GF-D8 (cell line): ENCODE data around the gene ZNF396.
A peak's percentile ranks its signal among the peaks of the same experiment; 100 is the strongest.

Experiments
- DNase-seq: peaks from one replicate; lab custom pipeline; 2025; lab: John Stamatoyannopoulos, UW

The ZNF396 gene

GRCh38 chr18:35383136-35383535 lies 6.0 kb upstream of the ZNF396 start:
- DNase-seq, result no peak

GRCh38 chr18:35379421-35379820 lies 2.3 kb upstream of the ZNF396 start:
- no peak for DNase-seq

DNA sequence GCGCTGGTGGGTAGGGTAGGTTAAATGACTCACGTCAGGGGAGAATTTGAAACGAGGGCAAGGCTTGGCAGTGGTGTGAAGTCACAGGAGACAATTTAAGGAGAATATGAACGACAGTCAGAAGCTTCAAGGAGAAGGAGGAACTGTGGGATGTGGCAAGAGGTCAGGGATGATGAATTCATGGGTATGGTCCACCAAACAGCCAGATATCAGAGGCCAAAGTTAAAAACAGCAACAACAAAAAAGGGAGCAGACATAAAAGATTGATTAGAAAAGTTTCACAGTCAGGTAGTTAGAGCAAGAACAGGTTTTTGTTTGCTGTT lies 1.4 kb upstream of the ZNF396 start:
- no peak for DNase-seq

DNA sequence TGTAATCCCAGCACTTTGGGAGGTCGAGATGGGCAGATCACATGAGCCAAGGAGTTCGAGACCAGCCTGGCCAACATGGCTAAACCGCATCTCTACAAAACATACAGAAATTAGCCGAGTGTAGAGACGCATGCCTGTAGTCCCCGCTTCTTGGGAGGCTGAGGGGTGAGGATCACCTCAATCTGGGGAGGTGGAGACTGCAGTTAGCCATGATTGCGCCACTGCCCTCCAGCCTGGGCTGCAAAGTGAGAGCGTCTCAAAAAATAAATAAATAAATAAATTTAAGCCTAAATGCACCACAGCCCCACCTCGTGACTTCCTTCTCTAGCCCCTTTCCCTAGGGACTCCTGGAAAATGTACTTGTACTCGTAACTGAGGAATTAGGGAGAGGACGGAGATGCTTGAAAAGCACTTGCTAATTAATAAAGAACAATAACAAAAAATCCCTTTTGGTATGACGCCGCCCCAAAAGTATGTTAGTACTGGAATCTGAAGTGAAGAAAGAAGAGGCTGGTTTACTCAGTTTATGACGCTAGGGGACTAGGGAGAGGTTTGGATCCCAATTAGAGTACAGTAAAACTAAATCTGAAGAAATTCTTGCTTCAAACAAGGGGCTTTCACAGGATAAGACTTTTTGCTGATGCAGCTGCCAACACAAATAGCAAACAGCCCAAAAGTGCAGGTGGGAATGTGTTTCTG lies 887 bp upstream of the ZNF396 start:
- no peak for DNase-seq

DNA sequence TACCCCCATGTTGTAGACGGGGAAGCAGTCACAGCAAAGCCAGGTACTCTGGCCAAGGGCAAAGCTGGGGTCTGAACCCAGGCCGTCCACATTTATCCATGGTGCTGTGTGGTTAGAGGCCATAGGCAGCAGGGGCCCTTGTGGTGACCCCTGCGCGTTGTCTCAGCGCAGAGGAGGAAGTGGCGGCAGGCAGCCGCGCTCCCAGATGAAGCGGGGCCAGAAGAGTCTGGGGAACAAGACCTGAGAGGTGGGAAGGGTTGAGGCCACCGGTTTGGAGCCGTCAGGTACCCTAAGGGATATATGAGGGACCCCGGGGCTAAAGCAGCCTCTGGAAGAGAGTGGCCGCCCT lies 770 bp downstream of the ZNF396 start:
- DNase-seq, result no peak

DNA sequence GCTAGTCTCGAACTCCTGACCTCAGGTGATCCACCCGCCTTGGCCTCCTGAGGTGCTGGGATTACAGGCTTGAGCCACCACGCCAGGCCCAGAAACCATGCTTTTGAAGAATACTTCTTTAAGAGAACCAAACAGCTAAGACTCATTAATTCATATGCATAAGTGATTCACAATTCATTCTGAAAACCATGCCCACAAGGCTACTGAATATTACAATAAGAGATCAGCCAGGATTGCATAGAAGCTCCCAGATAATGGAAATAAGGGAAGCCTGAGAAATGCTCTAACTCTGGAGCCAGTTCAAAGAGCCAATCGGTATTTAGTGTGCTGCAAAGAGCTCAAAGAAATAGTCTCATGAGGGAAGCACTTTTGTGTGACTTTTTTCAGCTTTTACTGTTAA lies 2.4 kb downstream of the ZNF396 start:
- no peak for DNase-seq

GRCh38 chr18:35371412-35372195 lies 5.5 kb downstream of the ZNF396 start:
- DNase-seq, result no peak

- no peak for DNase-seq
These were observed 8.0 kb downstream of the ZNF396 start for GRCh38 chr18:35369126-35369525.

- no peak for DNase-seq
These were observed 8.5 kb downstream of the ZNF396 start for GRCh38 chr18:35368595-35368994.

DNA sequence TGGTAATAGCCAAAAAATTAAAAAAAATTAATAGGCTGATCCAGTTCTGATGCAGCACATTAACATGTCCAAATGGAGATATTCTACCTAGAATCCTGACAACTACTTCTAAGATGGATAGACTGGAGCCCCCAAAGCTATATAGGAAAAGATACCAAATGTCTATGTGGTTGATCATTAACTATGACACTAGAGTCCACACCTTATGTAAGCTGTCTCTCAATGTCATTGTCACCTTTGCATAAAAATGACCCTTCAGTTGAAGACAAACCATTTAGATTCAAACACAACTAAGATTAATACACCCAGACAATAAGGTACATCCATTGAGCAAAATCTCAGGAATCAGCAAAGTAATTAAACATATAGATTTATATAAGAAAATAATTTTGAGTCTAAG lies 14.6 kb downstream of the ZNF396 start:
- no peak for DNase-seq

DNA sequence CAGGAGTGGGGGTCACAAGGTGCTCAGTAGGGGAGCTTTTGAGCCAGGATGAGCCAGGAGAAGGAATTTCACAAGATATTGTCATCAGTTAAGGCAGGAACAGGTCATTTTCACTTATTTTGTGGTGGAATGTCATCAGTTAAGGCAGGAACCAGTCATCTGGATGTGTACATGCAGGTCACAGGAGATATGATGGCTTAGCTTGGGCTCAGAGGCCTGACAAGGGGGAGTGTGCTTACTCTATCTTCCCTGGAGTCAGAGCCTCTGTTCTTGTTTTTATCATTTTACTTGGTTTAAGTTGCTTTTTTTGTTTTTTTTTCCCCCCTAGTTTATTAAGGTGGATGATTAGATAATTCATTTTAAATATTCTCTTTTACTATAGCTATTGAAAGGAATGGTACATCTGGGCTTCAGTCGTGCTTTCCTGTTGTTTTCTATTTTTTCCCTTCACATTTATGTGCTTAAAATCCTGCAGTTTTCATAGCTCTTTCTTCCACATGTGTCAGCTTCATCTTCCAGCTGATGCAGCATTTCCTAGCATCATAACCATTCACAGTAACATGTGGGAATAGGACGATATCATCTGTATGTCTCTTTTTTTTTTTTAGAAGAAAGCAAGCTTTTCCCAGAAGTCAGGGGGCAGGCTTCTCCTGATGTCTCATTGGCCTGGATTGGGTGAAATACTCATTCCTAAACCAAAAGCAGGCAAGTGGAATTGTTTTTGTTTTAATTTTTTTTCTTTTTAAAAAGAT lies 15.4 kb downstream of the ZNF396 start:
- DNase-seq, result no peak

DNA sequence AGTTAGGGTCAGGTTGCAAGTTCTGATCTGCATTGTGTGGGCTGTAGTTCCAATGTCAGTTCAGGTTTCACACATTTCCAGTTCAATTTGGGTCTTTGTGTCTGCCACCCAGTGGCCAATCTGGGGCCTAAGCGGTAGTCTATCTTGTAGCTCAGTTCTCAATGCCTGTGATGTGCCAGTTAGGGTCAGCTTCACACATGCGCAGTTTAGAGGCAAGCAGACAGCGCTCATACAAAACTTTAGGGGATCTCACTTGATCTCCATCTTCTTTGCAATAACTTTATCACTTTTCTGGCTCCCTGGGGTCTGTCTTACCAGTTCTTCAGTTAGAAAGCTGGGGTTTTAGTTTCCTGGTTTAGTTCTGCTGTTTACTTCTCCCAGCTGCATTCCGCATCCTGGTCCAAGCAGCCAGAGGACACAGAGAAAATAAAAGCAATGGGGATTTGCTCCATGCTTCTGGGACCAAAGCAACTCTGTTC lies 22.0 kb downstream of the ZNF396 start:
- DNase-seq, result peak; percentile 55

DNA sequence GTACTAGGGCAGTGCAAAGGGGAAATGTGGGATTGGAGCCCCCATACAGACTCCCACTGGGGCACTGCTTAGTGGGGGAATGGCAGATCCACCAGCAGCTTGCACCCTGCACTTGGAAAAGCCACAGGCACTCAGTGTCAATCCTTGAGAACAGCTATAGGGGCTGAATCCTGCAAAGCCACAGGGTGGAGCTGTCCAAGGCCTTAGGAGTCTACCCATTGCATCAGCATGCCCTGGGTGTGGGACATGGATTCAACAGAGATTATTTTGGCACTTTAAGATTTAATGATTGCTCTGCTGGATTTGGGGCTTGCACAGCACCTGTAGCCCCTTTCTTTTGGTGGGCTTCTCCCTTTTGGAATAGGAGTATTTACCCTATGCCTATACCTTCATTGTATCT lies 24.4 kb downstream of the ZNF396 start:
- DNase-seq, result no peak

- no peak for DNase-seq
These were observed 24.9 kb downstream of the ZNF396 start for GRCh38 chr18:35352283-35352682.

- no peak for DNase-seq
These were observed 29.1 kb downstream of the ZNF396 start for GRCh38 chr18:35348001-35348400.

- DNase-seq, result no peak
These were observed 31.2 kb downstream of the ZNF396 start for GRCh38 chr18:35345950-35346349.

DNA sequence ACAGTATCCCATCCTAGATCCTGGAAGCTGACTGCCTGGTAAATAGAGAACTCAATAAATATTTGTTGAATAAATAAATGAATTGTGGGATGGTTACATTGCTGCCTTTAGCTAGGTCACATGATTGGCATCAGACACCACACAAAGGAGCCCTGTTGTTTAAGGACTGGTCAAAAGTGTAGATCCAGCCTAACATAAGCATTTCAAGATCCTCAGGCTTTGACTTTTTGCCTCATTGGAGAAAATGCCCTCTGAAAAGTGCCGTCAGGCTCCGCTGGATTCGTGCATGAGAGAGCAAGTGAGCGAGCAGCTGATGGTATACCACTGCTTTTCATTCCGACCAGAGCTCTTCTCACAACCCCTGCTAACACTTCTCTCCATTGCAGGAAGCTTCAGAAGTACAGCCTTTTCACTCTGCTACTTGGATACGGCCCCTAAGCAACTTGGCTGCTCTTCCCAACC lies 31.6 kb downstream of the ZNF396 start:
- no peak for DNase-seq

- no peak for DNase-seq
These were observed 32.2 kb downstream of the ZNF396 start for GRCh38 chr18:35344736-35345459.

DNA sequence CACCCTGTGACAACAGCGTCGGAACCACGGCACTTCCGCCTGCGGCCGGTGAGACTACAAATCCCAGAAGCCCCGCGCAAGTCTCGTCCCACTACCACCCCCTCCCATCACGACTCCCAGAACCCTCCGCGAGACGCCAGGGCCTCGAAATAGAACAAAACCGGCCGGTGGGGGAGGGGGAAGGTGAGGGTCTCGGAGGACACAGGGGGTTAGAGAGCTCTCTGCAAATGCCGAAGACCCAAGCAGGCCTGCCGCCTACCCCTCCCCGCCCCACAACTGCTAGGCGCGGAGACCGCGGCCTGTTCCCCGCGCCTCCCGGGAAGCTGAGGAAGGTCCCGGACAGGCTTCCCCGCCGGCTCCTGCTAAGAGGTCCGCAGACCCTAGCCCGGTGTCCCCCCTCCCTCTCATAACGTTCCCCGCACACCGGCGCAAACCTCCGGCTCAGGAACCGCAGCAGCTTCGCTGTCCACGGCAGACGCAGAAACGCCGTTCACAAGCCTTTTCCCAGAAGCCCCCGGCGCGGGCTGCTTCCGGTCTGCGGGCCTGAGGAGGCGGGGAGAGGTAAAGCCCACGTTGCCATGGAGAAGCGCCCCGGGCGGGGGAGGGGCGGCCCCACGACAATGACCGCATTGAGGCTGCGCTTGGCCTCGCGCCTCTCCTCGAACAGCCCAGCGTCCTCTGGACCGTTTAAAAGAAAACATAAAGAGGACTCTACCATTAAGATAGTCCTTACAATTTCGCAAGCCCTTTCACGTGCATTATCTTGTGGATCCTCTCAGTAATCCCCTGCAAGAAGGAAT lies 33.0 kb downstream of the ZNF396 start, which contains the start of gene ZNF24:
ZNF24 (minus strand) TSS at position 485 of the 800 bp plus-strand sequence. CDS start 3,770 bp downstream, outside the sequence.
- DNase-seq, result peak; percentile 85

GRCh38 chr18:35343488-35343935 lies 33.6 kb downstream of the ZNF396 start:
- DNase-seq, result no peak

- DNase-seq, result no peak
These were observed 39.9 kb downstream of the ZNF396 start for GRCh38 chr18:35337286-35337685.
